CD14-positive monocyte (primary cell): ENCODE measurements around the gene SMC2. TPM values are rescaled to one million over a fixed set of nuclear protein-coding genes. Genes with fewer than 3 reads are reported as not detected.

ENCODE experiments used
- DNase-seq, 3 donors: peaks; one replicate each; pipeline ENCODE4 v3.0.0-alpha.2; 2011 to 2022
- H2AFZ ChIP-seq: 2 replicates; pipeline ENCODE4 v1.6.0; 2012; ENCODE audit warnings: mild to moderate bottlenecking, low read depth, low read length, inconsistent platforms; ENCODE audit not compliant: insufficient read depth, poor library complexity, severe bottlenecking
- H3K27ac ChIP-seq, 2 donors: 1 replicate in 1 of 2; 2 replicates in 1 of 2; pipeline ENCODE4 v1.5.1; 2012 to 2013; ENCODE audit warnings: low read length in 2 of 2, control low read depth in 1 of 2, inconsistent platforms in 1 of 2, low read depth in 1 of 2, mild to moderate bottlenecking in 1 of 2
- H3K27me3 ChIP-seq, 2 donors: one replicate each; pipeline versions ENCODE4 v1.6.0 to v1.6.1; 2011 to 2013; ENCODE audit warnings: low read length in 2 of 2; ENCODE audit not compliant: control insufficient read depth in 2 of 2, insufficient read depth in 2 of 2
- H3K36me3 ChIP-seq, 2 donors: replicated peaks in 1 of 2; 1 replicate in 1 of 2; 2 replicates in 1 of 2; pipeline versions ENCODE4 v1.5.1 to v1.6.1; 2012 to 2013; ENCODE audit warnings: low read length in 2 of 2, control low read depth in 1 of 2, inconsistent platforms in 1 of 2, mild to moderate bottlenecking in 1 of 2; ENCODE audit not compliant: insufficient read depth in 2 of 2, control insufficient read depth in 1 of 2
- H3K4me1 ChIP-seq, 2 donors: 1 replicate in 1 of 2; 2 replicates in 1 of 2; pipeline versions ENCODE4 v1.5.1 to v1.6.1; 2012 to 2013; ENCODE audit warnings: low read length in 2 of 2, control low read depth in 1 of 2, inconsistent platforms in 1 of 2, mild to moderate bottlenecking in 1 of 2, moderate library complexity in 1 of 2; ENCODE audit not compliant: insufficient read depth in 2 of 2, control insufficient read depth in 1 of 2
- H3K4me2 ChIP-seq: replicated peaks from 2 replicates; pipeline ENCODE3; 2012; ENCODE audit warnings: low read length, moderate library complexity, mild to moderate bottlenecking; ENCODE audit not compliant: poor library complexity, severe bottlenecking; ENCODE audit errors: extremely low read depth
- H3K4me3 ChIP-seq, 3 experiments: fragments of 200-600 bp in 1 of 3; sonication (generic) in 1 of 3; replicated peaks in 1 of 3; 1 replicate in 2 of 3; 2 replicates in 1 of 3; pipeline ENCODE4 v1.5.1; 2011 to 2013; ENCODE audit warnings: low read length in 3 of 3, mild to moderate bottlenecking in 3 of 3, control low read depth in 2 of 3, low read depth in 2 of 3, inconsistent platforms in 1 of 3, moderate library complexity in 1 of 3
- H3K79me2 ChIP-seq: 2 replicates; pipeline ENCODE4 v1.6.0; 2012; ENCODE audit warnings: mild to moderate bottlenecking, control low read depth, inconsistent platforms, low read length, moderate library complexity; ENCODE audit not compliant: insufficient read depth
- H3K9ac ChIP-seq: 2 replicates; pipeline ENCODE4 v1.6.0; 2017; ENCODE audit warnings: low read length, mild to moderate bottlenecking; ENCODE audit not compliant: insufficient read depth, poor library complexity, severe bottlenecking
- H3K9me3 ChIP-seq, 2 donors: replicated peaks in 1 of 2; 1 replicate in 1 of 2; 2 replicates in 1 of 2; pipeline versions ENCODE4 v1.5.1 to v1.6.1; 2012 to 2013; ENCODE audit warnings: low read length in 2 of 2, control low read depth in 1 of 2; ENCODE audit not compliant: control insufficient read depth in 1 of 2, insufficient read depth in 1 of 2
- H4K20me1 ChIP-seq: 2 replicates; pipeline ENCODE4 v1.6.0; 2012; ENCODE audit warnings: mild to moderate bottlenecking, low read length, control low read depth, moderate library complexity; ENCODE audit not compliant: insufficient read depth
- H3K27ac Mint-ChIP-seq, 7 donors: one replicate each; pipeline ENCODE4 v1.8.0; 2020; ENCODE audit warnings: mild to moderate bottlenecking in 7 of 7, mixed read lengths in 7 of 7, moderate library complexity in 6 of 7, inconsistent platforms in 2 of 7
- H3K27me3 Mint-ChIP-seq, 3 donors: one replicate each; pipeline ENCODE4 v1.8.0; 2021 to 2022; ENCODE audit warnings: low read depth in 3 of 3, mild to moderate bottlenecking in 3 of 3, mixed read lengths in 3 of 3, moderate library complexity in 3 of 3, inconsistent platforms in 1 of 3
- H3K36me3 Mint-ChIP-seq, 2 donors: one replicate each; pipeline ENCODE4 v1.8.0; 2020; ENCODE audit warnings: mixed read lengths in 2 of 2, inconsistent platforms in 1 of 2, mild to moderate bottlenecking in 1 of 2
- H3K4me1 Mint-ChIP-seq: one replicate; pipeline ENCODE4 v1.8.0; 2020; ENCODE audit warnings: mild to moderate bottlenecking, mixed read lengths
- H3K4me3 Mint-ChIP-seq, 2 donors: one replicate each; pipeline ENCODE4 v1.8.0; 2020; ENCODE audit warnings: mild to moderate bottlenecking in 2 of 2, mixed read lengths in 2 of 2, moderate library complexity in 1 of 2
- H3K9me3 Mint-ChIP-seq, 7 donors: one replicate each; pipeline ENCODE4 v1.8.0; 2020 to 2022; ENCODE audit warnings: mixed read lengths in 7 of 7, mild to moderate bottlenecking in 6 of 7, moderate library complexity in 6 of 7, inconsistent platforms in 2 of 7
- WGBS: methylation state at CpG from one replicate; pipeline ENCODE4 v1.1.5; 2013; ENCODE audit warnings: missing lambda C conversion rate; ENCODE audit not compliant: insufficient coverage; 5-methylcytosine and 5-hydroxymethylcytosine counted together
- intact Hi-C, 2 donors: fragments of 100-400 bp; cut with micrococcal nuclease; formaldehyde crosslinking; loops; one replicate each; pipeline versions ENCODE4 v1.15.0 to v1.15.1; 2023
- polyA plus RNA-seq, 3 donors: library from polyadenylated mRNA; depleted of rRNA in 1 of 3; unstranded in 2 of 3; stranded (reverse) in 1 of 3; fragments of 300-500 nt in 2 of 3; fragments of >200 nt in 1 of 3; fragmentation: Illumina TruSeq in 2 of 3; gene quantifications; 1 replicate in 2 of 3; 2 replicates in 1 of 3; pipeline ENCODE4 v1.2.3, GENCODE V29; 2012 to 2021
- TF ChIP-seq, protein P1 (sequence below): fragments of 200-600 bp; IDR thresholded peaks from one replicate; pipeline ENCODE4 v1.8.0; 2022; ENCODE audit warnings: antibody characterized with exemption, mild to moderate bottlenecking

Gene SMC2
- polyA plus RNA-seq, 3 donors: 0.77 to 3.6 (median 2.7) TPM

DNA sequence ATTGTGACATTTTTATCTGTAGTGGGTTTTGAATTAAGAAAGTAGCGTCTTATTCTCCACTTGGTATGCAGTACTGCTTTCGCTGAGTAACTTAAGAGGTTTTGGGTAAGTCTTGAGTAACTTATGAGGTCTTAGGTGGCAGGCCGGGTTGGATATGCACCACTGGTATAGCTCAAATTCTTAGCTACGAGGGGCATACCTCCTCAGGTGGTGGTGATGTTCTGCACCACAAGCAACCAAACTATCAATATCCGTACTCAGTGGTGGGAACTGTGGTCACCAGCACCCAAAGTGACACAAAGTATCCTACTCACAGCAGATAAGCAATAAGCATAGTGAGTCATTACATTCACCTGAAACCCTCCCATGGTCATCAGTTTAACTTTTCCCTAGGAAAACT is 13.7 kb downstream of the SMC2 start:
- Histone ChIP-seq H3K36me3 (peaks cover 32 to 87% of the 10 kb centered on the region in 2 donors), H3K27me3 (no peaks in the 10 kb centered on the region), H4K20me1 (no peaks in the 10 kb centered on the region), H3K9ac (no peak overlapping the region), H3K27ac (no peak overlapping the region), H2AFZ (no peak overlapping the region), H3K4me1 (no peaks in the 10 kb centered on the region), H3K4me2 (no peak overlapping the region), H3K4me3 (no peak overlapping the region), H3K79me2 (no peaks in the 10 kb centered on the region), H3K9me3 (no peaks in the 10 kb centered on the region)
- H3K9me3 Mint-ChIP-seq: peaks cover 0 to 2% (median 0%) of the 10 kb centered on the region in 7 donors
- H3K4me1 Mint-ChIP-seq: no peaks in the 10 kb centered on the region
- H3K4me3 Mint-ChIP-seq: no peak overlapping the region
- H3K36me3 Mint-ChIP-seq: peaks cover 45 to 55% of the 10 kb centered on the region in 2 donors
- TF ChIP-seq, protein P1, sequence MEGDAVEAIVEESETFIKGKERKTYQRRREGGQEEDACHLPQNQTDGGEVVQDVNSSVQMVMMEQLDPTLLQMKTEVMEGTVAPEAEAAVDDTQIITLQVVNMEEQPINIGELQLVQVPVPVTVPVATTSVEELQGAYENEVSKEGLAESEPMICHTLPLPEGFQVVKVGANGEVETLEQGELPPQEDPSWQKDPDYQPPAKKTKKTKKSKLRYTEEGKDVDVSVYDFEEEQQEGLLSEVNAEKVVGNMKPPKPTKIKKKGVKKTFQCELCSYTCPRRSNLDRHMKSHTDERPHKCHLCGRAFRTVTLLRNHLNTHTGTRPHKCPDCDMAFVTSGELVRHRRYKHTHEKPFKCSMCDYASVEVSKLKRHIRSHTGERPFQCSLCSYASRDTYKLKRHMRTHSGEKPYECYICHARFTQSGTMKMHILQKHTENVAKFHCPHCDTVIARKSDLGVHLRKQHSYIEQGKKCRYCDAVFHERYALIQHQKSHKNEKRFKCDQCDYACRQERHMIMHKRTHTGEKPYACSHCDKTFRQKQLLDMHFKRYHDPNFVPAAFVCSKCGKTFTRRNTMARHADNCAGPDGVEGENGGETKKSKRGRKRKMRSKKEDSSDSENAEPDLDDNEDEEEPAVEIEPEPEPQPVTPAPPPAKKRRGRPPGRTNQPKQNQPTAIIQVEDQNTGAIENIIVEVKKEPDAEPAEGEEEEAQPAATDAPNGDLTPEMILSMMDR: no peak
- intact Hi-C loops: no loop called here
- 100% methylated on average over 4 of the region's 5 CpGs for WGBS
- no peak overlapping the region for H3K27ac Mint-ChIP-seq
- DNase-seq: no peak
- H3K27me3 Mint-ChIP-seq: no peaks in the 10 kb centered on the region

DNA sequence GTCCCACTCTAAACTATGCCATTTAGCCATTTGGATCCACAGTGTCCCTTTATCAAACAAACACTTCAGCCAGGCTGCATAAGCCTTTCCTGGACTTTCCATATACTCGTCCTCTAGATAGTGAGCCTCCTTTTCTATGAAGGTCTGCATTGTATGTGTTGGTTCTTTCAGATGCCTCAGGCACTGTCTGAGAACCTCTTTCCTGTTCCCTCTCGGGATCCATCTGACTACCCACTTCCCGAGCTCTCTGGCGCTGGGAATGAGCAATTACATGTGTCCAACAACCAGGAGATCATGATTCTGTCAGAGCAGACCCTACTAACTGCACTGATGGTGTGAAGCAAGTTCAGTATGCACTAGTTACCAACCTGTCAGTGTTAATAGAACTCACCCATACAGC is 14.2 kb downstream of the SMC2 start:
- peaks cover 0 to 2% (median 0%) of the 10 kb centered on the region in 7 donors for H3K9me3 Mint-ChIP-seq
- no peak overlapping the region for H3K4me3 Mint-ChIP-seq
- H3K4me1 Mint-ChIP-seq: no peaks in the 10 kb centered on the region
- Histone ChIP-seq H3K27ac (peak overlapping the region in 1 of 2 donors; percentile 8), H4K20me1 (no peaks in the 10 kb centered on the region), H3K4me2 (no peak overlapping the region), H3K4me1 (no peaks in the 10 kb centered on the region), H3K4me3 (no peak overlapping the region), H2AFZ (no peak overlapping the region), H3K36me3 (peaks cover 29 to 86% of the 10 kb centered on the region in 2 donors), H3K79me2 (no peaks in the 10 kb centered on the region), H3K27me3 (no peaks in the 10 kb centered on the region), H3K9ac (no peak overlapping the region), H3K9me3 (no peaks in the 10 kb centered on the region)
- H3K36me3 Mint-ChIP-seq: peaks cover 44 to 52% of the 10 kb centered on the region in 2 donors
- WGBS: 93% methylated on average over 3 of the region's 4 CpGs
- no peak for DNase-seq
- TF ChIP-seq, protein P1: no peak
- H3K27me3 Mint-ChIP-seq: no peaks in the 10 kb centered on the region
- peak overlapping the region in 2 of 7 donors; percentile 19 to 58 for H3K27ac Mint-ChIP-seq
- intact Hi-C loops: no loop called here
